GM21390 (cell line): Measurements from ENCODE around the gene DAPL1.

Source experiments
- ATAC-seq: cut with Tn5 transposase; IDR thresholded peaks from one replicate; pipeline ENCODE4 v1.9.1; 2021; ENCODE audit not compliant: unreplicated experiment

The DAPL1 gene

GRCh38 chr2:158776231-158776630, 18.9 kb upstream of the DAPL1 start:
- no peak for ATAC-seq

- no peak for ATAC-seq
Observed at GRCh38 chr2:158777077-158777476, 18.0 kb upstream of the DAPL1 start.

- no peak for ATAC-seq
Observed at GRCh38 chr2:158778243-158778642, 16.9 kb upstream of the DAPL1 start.

- ATAC-seq: no peak
Observed at GRCh38 chr2:158779621-158780020, 15.5 kb upstream of the DAPL1 start.

- ATAC-seq: no peak
Observed at GRCh38 chr2:158781353-158781961, 13.7 kb upstream of the DAPL1 start.

GRCh38 chr2:158782136-158782535, 13.0 kb upstream of the DAPL1 start:
- ATAC-seq: no peak

- no peak for ATAC-seq
Observed at GRCh38 chr2:158782616-158783015, 12.5 kb upstream of the DAPL1 start.

GRCh38 chr2:158783923-158784322, 11.2 kb upstream of the DAPL1 start:
- ATAC-seq: no peak

- ATAC-seq: no peak
Observed at GRCh38 chr2:158786897-158787296, 8.2 kb upstream of the DAPL1 start.

- ATAC-seq: no peak
Observed at GRCh38 chr2:158788951-158789350, 6.2 kb upstream of the DAPL1 start.

GRCh38 chr2:158796652-158797051, 1.5 kb downstream of the DAPL1 start:
- ATAC-seq: no peak

GRCh38 chr2:158797963-158798700, 3.0 kb downstream of the DAPL1 start:
- no peak for ATAC-seq

- ATAC-seq: no peak
Observed at GRCh38 chr2:158799181-158799580, 4.1 kb downstream of the DAPL1 start.

- ATAC-seq: no peak
Observed at GRCh38 chr2:158803506-158803905, 8.4 kb downstream of the DAPL1 start.

GRCh38 chr2:158805255-158805654, 10.1 kb downstream of the DAPL1 start:
- no peak for ATAC-seq

- no peak for ATAC-seq
Observed at GRCh38 chr2:158805936-158806335, 10.8 kb downstream of the DAPL1 start.

GRCh38 chr2:158806941-158807340, 11.8 kb downstream of the DAPL1 start:
- no peak for ATAC-seq

- no peak for ATAC-seq
Observed at GRCh38 chr2:158808426-158808825, 13.3 kb downstream of the DAPL1 start.

- no peak for ATAC-seq
Observed at GRCh38 chr2:158809816-158810215, 14.7 kb downstream of the DAPL1 start.

- ATAC-seq: no peak
Observed at GRCh38 chr2:158810731-158811460, 15.8 kb downstream of the DAPL1 start.

GRCh38 chr2:158815166-158815565, 20.0 kb downstream of the DAPL1 start:
- no peak for ATAC-seq

GRCh38 chr2:158815658-158816057, 20.5 kb downstream of the DAPL1 start:
- ATAC-seq: no peak
